GM13976 (cell line): ENCODE data around the gene HS3ST1.
"Not testable (repeated sequence)": the region's sequence is repeated elsewhere in the genome, so short reads cannot be mapped to it uniquely, and the experiment has no call there.

Source experiments
- DNase-seq: peaks from one replicate; pipeline ENCODE4 v3.0.0; 2012; ENCODE audit warnings: low spot score
- CTCF ChIP-seq: IDR thresholded peaks from 2 replicates; pipeline ENCODE4 v1.5.1; 2012; ENCODE audit warnings: borderline replicate concordance, mild to moderate bottlenecking; ENCODE audit not compliant: insufficient read depth; ENCODE audit errors: extremely low read depth, missing control alignments, control extremely low read depth
- in situ Hi-C: fragments of 300-500 bp; cut with MboI; formaldehyde crosslinking; loops from one replicate; pipeline ENCODE4 v1.12.0; 2022; ENCODE audit warnings: low sequenced_read_pairs, mixed read lengths, inconsistent platforms; ENCODE audit not compliant: unreplicated experiment

HS3ST1 gene

GRCh38 chr4:11399461-11399971, 29.2 kb downstream of the HS3ST1 start:
- in situ Hi-C loops, result no loop called here
- no peak for DNase-seq
- TF ChIP-seq CTCF, result no peak

GRCh38 chr4:11397819-11398610, 30.7 kb downstream of the HS3ST1 start:
- in situ Hi-C loops, result no loop called here
- TF ChIP-seq CTCF, result no peak
- DNase-seq, result peak; percentile 49

GRCh38 chr4:11397146-11397545, 31.5 kb downstream of the HS3ST1 start:
- in situ Hi-C loops, result no loop called here
- no peak for DNase-seq
- no peak for TF ChIP-seq CTCF

DNA sequence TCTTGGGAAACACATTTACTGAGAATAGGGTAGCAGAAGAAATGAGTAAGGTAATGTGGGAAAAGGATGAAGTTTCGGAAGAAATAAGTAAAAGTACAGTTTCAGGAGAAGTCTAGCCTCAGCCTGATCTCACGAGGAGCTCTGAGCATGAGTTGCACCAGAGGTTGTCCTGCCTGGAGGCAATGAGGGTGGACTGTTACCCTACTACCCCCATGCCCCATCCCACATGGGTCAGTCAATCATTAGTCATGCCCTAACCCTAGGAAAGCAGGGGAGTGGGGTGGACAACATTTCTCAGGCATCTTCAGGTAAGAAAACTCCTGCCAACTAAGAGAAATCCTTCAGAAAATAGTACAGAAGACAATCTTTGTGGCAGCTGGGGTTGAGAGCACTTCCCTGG, 35.1 kb downstream of the HS3ST1 start:
- no peak for TF ChIP-seq CTCF
- DNase-seq, result no peak
- in situ Hi-C loops, result no loop called here

- DNase-seq, in situ Hi-C loops: not testable (repeated sequence)
Measured at GRCh38 chr4:11384072-11384471, 44.6 kb downstream of the HS3ST1 start.

GRCh38 chr4:11376571-11376970, 52.1 kb downstream of the HS3ST1 start:
- no peak for DNase-seq
- no peak for TF ChIP-seq CTCF
- in situ Hi-C loops, result no loop called here

DNA sequence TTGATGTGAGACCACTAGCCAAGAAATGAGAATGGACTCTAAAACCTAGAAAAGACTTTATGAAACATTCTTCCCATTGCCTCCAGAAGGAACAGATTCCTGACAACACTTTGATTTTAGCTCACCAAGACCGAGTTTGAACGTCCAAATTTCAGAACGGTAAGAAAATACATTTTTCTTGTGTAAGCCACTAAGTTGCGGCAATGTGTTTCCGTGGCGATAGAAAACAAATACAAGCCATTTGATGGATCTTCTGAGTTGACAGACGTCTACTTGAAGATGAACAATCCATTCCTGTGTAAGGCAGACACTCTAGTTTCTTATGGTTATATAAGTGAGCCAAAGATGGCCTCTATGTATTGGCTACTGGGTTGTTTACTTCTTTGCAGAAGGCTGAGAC, 52.5 kb downstream of the HS3ST1 start:
- in situ Hi-C loops, result no loop called here
- DNase-seq, result no peak
- no peak for TF ChIP-seq CTCF
